VCaP (cell line): ENCODE measurements around the gene SERPINF2.

Source experiments
- H3K27ac ChIP-seq: fragments of 450-650 bp; 2 replicates; pipeline ENCODE4 v1.5.1; 2017
- TF ChIP-seq, protein P1 (sequence below): fragments of 450-650 bp; conservative IDR thresholded peaks from 2 replicates; pipeline ENCODE4 v1.5.1; 2017; ENCODE audit warnings: mild to moderate bottlenecking, moderate library complexity

The SERPINF2 gene

DNA sequence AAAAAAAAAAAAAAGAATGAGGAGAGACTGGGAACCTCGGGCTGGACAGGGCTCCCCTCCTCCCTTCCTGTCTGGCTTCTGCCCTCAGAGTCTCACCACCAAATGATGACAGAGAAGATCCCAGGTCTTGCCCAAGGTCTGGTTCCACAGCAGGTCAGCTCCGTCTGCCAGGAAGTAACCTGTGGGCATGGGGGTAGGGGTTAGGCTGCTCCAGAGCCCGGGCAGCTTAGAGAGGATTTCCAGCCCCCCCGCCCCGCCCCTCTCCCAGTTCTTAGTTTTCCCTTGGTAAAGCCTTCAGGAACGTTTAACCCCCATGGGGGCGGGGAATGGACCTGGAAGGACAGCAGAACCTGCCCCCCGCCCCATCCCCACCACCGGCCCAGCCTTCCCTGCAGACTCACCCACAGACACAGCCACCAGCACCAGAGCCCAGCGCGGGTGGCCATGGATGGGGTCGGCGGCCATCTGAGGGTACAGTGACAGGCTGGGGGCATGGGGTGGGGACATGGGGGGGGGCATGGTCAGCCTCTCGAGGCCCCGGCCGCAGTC lies 33.2 kb upstream of the SERPINF2 start:
- peak overlapping the region; percentile 55; the same call in 1 of the 2 replicates for H3K27ac ChIP-seq
- TF ChIP-seq, protein P1, sequence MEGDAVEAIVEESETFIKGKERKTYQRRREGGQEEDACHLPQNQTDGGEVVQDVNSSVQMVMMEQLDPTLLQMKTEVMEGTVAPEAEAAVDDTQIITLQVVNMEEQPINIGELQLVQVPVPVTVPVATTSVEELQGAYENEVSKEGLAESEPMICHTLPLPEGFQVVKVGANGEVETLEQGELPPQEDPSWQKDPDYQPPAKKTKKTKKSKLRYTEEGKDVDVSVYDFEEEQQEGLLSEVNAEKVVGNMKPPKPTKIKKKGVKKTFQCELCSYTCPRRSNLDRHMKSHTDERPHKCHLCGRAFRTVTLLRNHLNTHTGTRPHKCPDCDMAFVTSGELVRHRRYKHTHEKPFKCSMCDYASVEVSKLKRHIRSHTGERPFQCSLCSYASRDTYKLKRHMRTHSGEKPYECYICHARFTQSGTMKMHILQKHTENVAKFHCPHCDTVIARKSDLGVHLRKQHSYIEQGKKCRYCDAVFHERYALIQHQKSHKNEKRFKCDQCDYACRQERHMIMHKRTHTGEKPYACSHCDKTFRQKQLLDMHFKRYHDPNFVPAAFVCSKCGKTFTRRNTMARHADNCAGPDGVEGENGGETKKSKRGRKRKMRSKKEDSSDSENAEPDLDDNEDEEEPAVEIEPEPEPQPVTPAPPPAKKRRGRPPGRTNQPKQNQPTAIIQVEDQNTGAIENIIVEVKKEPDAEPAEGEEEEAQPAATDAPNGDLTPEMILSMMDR = no peak

GRCh38 chr17:1709971-1710806 lies 32.5 kb upstream of the SERPINF2 start, which contains the start of gene TLCD2:
TLCD2 (minus strand) TSS chr17:1710377; CDS start chr17:1710242, 135 bp downstream.
- TF ChIP-seq, protein P1 = no peak
- H3K27ac ChIP-seq = peak within 1 kb of the TSS; percentile 55; the same call in 1 of the 2 replicates

- TF ChIP-seq, protein P1 = no peak
- peak overlapping the region; percentile 55; the same call in 1 of the 2 replicates for H3K27ac ChIP-seq
Measured at GRCh38 chr17:1710807-1711553, 31.7 kb upstream of the SERPINF2 start.

DNA sequence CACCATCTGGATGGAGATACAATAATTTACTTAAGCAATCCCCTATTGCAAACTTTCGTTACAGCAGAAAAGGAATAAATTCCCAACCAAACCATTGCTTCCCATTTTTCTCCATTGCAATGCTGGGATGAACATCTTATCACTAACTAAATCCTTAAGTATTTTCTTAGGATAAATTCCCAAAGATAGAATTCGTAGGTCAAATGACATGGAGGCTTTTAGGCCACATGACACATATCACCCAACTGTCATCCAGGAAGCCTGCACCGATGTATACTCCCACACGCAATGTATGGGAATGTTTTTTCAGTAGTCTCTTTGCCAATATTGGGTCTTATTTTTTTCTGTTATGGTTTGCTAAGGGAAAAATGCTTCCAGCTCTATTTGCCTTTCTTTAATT lies 30.9 kb upstream of the SERPINF2 start:
- H3K27ac ChIP-seq = no peak overlapping the region
- TF ChIP-seq, protein P1 = no peak

- H3K27ac ChIP-seq = no peak overlapping the region
- TF ChIP-seq, protein P1 = no peak
Measured at GRCh38 chr17:1712271-1712670, 30.4 kb upstream of the SERPINF2 start.

- peak overlapping the region; percentile 99 for H3K27ac ChIP-seq
- TF ChIP-seq, protein P1 = no peak
Measured at GRCh38 chr17:1713160-1713877, 29.4 kb upstream of the SERPINF2 start.
